GM19240 (cell line): ENCODE measurements around the gene RNF212B.
A peak's percentile ranks its signal among the peaks of the same experiment; 100 is the strongest.

Experiments used
- DNase-seq: peaks from one replicate; pipeline ENCODE4 v3.0.0; 2011; ENCODE audit warnings: low spot score; ENCODE audit not compliant: insufficient read length

RNF212B gene

GRCh38 chr14:23320584-23321571, 83.1 kb downstream of the RNF212B start, which contains the start of gene PABPN1:
Gene PABPN1, plus strand, starts transcription at chr14:23321457. Its CDS starts 13 bp downstream, at chr14:23321470.
- peak; percentile 96 for DNase-seq

- no peak for DNase-seq
Observed at GRCh38 chr14:23321572-23322547, 84.1 kb downstream of the RNF212B start.
